ENCODE data around the gene SLIT1.

Gene SLIT1

GRCh38 chr10:97174276-97174775, 11.4 kb downstream of the SLIT1 start:
- in situ Hi-C loops (cut with MboI; ENCODE audit: low sequenced_read_pairs): no loop called here

GRCh38 chr10:97173036-97173435, 12.7 kb downstream of the SLIT1 start:
- in situ Hi-C loops (cut with MboI; ENCODE audit: low sequenced_read_pairs): no loop called here

GRCh38 chr10:97171001-97171400, 14.8 kb downstream of the SLIT1 start:
- in situ Hi-C loops (cut with MboI; ENCODE audit: low sequenced_read_pairs): no loop called here

GRCh38 chr10:97169911-97170693, 15.7 kb downstream of the SLIT1 start:
- in situ Hi-C loops (cut with MboI; ENCODE audit: low sequenced_read_pairs): no loop called here

- in situ Hi-C loops (cut with MboI; ENCODE audit: low sequenced_read_pairs): no loop called here
Measured at GRCh38 chr10:97169063-97169462, 16.7 kb downstream of the SLIT1 start.

- in situ Hi-C loops (cut with MboI; ENCODE audit: low sequenced_read_pairs): no loop called here
Measured at GRCh38 chr10:97168645-97169044, 17.1 kb downstream of the SLIT1 start.

- in situ Hi-C loops (cut with MboI; ENCODE audit: low sequenced_read_pairs): no loop called here
Measured at GRCh38 chr10:97165499-97165898, 20.3 kb downstream of the SLIT1 start.

- in situ Hi-C loops (cut with MboI; ENCODE audit: low sequenced_read_pairs): no loop called here
Measured at GRCh38 chr10:97163781-97164501, 21.8 kb downstream of the SLIT1 start.

GRCh38 chr10:97163181-97163580, 22.6 kb downstream of the SLIT1 start:
- in situ Hi-C loops (cut with MboI; ENCODE audit: low sequenced_read_pairs): no loop called here

GRCh38 chr10:97159646-97160305, 26.0 kb downstream of the SLIT1 start:
- in situ Hi-C loops (cut with MboI; ENCODE audit: low sequenced_read_pairs): no loop called here

- in situ Hi-C loops (cut with MboI; ENCODE audit: low sequenced_read_pairs): no loop called here
Measured at GRCh38 chr10:97157578-97158095, 28.1 kb downstream of the SLIT1 start.

- in situ Hi-C loops (cut with MboI; ENCODE audit: low sequenced_read_pairs): no loop called here
Measured at GRCh38 chr10:97154781-97155180, 31.0 kb downstream of the SLIT1 start.

- in situ Hi-C loops (cut with MboI; ENCODE audit: low sequenced_read_pairs): no loop called here
Measured at GRCh38 chr10:97154162-97154561, 31.6 kb downstream of the SLIT1 start.

- in situ Hi-C loops (cut with MboI; ENCODE audit: low sequenced_read_pairs): no loop called here
Measured at GRCh38 chr10:97153270-97153850, 32.4 kb downstream of the SLIT1 start.

- in situ Hi-C loops (cut with MboI; ENCODE audit: low sequenced_read_pairs): no loop called here
Measured at GRCh38 chr10:97151307-97151914, 34.3 kb downstream of the SLIT1 start.

GRCh38 chr10:97150616-97151015, 35.1 kb downstream of the SLIT1 start:
- in situ Hi-C loops (cut with MboI; ENCODE audit: low sequenced_read_pairs): no loop called here

- in situ Hi-C loops (cut with MboI; ENCODE audit: low sequenced_read_pairs): no loop called here
Measured at GRCh38 chr10:97150013-97150595, 35.7 kb downstream of the SLIT1 start.

GRCh38 chr10:97149079-97149531, 36.7 kb downstream of the SLIT1 start:
- in situ Hi-C loops (cut with MboI; ENCODE audit: low sequenced_read_pairs): no loop called here

GRCh38 chr10:97144297-97144696, 41.5 kb downstream of the SLIT1 start:
- in situ Hi-C loops (cut with MboI; ENCODE audit: low sequenced_read_pairs): no loop called here

- in situ Hi-C loops (cut with MboI; ENCODE audit: low sequenced_read_pairs): no loop called here
Measured at GRCh38 chr10:97142834-97143233, 42.9 kb downstream of the SLIT1 start.
